GM19025 (cell line): ENCODE results near the gene FRMPD4.

ENCODE experiments used
- ATAC-seq: cut with Tn5 transposase; IDR thresholded peaks from one replicate; pipeline ENCODE4 v1.9.1; 2021; ENCODE audit warnings: mild to moderate bottlenecking, low read depth, moderate library complexity; ENCODE audit not compliant: unreplicated experiment

Gene FRMPD4

DNA sequence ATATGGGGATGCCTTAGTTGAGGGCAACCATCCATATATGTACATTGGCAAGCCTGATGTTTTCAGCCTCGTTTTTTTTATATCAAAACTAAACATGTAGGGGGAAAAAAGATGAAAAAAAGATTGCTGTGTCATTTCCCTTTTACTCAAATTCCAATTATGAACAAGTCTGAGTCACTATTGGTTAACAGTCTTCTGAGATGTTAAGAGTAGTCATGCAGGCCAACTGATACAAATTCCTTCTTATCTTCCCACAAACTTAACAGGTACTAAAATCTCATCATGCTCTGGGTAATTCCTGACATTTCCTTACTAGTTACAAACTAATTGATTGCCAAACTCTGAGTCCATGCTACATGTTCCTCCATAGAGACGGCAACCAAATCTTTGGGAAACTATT lies 222.1 kb downstream of the FRMPD4 start:
- ATAC-seq, result no peak

DNA sequence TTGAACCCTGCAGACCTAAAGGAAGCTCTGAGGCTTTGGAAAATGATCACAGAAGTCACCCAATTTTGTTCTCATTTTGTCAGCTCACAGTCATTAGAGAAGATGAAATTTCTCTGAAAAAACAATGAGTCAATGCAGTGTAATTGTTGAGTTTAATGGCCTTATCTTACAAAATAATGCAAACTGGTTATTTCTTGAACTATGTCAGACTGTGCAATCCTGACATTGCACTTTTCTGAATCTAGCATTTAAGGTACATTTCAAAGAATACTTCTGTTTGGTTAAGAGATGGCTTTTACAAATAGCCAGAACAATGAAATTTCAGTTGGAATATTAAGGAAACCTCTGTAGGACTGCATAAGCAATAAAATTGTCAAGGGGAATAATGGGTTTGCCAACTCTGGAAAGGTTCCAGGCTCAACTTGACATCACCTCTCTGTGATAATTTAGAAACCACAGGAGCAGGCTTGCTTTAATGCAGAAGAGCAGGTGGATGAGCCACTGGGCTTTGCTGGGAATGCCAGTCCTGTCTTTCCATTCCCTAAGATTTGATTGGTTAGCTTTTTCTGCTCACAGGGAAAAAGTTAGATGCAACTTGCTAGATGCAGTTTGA lies 222.8 kb downstream of the FRMPD4 start:
- ATAC-seq, result no peak

DNA sequence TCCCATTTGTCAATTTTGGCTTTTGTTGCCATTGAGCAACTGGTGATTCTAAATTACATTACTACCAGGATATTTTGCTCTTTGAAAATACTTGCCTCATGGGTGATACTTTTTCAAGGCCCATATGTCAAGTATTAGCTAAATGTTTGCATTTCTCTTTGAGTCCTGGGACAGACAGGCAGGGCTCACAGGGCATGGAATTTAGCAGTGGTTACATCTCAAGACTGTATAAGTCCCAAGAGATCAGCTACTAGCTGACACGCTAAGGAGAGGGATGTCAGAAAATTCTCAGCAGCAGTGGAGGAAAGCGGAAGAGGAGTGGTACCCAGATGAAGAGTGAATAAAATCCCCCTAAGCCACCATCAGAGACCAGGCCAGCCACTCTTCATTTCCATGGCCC lies 224.9 kb downstream of the FRMPD4 start:
- no peak for ATAC-seq

DNA sequence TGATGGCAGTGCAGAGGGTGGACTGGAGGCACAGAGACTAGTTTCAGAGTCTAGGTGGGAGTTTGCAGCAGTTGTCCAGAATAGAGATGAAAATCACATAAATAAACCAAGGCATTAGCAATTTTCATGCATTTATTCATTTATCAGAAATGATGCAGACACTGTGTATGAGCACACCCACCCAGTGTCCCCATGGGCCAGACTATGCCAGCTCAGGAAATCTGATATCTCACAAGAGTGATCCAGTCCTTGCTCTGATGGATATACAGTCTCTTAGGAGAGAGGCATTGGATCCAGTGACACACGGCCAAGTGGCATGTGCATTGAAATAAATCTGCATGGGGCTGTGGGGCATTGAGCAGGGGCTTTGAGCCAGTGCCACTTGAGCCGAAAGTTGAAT lies 228.2 kb downstream of the FRMPD4 start:
- no peak for ATAC-seq

DNA sequence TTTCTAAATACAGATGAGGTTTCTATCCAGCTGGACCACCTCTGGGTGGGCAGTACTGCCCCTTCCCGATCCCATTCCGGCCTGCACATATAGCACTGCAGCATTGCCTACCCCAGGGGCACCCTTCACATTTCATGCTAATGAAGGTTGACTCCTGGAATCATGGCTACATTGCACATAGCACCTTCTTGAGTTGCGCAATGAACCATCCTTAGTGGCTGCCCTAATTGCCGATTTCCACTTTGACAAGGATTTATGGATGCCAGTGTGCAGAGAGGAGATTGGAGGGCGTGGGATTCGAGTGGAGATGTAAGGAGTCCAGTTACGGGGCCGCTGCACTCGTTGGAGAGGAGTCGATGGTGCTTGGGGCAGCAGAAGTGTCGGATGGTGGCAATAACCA lies 229.0 kb downstream of the FRMPD4 start:
- no peak for ATAC-seq

DNA sequence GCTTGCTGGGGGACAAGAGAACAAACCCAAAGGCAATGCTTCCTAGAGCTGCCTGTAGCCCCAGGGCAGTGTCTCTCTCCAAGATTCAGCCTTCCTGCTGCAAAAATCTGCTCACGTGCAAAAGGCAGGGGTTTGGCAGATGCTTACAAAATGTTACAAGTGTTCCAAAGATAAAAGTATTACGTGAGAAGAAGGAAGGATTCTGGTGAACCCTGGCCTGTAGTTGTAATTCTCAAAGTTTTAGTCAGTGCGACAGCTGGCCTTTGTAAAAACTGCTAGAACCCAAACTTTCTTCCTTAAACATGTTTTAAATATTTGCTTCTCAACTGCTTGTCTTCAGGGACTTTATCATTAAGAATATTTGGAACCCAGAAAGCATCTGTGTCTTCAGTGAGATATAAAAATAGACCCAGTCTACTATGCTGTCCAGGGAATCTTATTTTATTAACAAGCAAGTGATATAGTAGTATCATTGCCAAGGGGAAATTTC lies 232.3 kb downstream of the FRMPD4 start:
- no peak for ATAC-seq

DNA sequence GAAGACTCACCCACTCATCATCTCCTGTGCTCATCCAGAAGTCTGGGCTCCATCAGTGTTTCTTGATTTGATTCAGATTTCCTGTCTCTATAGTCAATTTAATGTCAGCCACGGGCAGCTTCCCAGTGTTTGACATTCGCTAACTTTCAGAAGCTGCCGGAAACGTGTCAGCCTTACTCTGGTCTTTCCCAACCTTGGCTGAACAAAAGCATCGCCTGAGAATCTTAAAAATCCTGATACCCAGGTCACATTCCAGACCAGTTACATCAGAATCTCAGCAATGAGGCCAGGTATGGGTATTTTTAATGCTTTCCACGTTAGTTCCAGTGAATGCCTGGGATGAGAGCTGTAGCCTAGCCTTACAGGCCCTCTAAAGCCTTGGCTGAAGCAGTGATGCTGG lies 233.8 kb downstream of the FRMPD4 start:
- ATAC-seq, result no peak

DNA sequence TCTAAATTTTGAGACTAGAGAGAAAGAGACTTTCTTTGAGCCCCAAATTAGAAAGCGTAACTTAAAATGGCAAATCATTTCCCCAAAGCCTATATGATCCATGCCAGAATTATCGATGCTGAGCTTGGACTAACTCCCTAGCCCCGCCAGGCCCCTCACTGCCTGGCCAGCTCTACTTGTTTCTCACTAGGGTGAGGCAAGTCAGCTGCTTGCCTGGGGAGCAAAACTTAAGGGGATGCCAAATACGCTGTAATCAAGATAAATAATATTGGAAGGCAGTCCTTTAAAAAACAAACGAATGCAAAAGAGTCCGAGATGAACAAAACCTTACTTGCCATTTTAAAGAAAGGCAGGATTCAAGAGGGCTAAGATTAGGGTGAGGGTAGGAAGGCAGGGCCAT lies 236.0 kb downstream of the FRMPD4 start:
- no peak for ATAC-seq

DNA sequence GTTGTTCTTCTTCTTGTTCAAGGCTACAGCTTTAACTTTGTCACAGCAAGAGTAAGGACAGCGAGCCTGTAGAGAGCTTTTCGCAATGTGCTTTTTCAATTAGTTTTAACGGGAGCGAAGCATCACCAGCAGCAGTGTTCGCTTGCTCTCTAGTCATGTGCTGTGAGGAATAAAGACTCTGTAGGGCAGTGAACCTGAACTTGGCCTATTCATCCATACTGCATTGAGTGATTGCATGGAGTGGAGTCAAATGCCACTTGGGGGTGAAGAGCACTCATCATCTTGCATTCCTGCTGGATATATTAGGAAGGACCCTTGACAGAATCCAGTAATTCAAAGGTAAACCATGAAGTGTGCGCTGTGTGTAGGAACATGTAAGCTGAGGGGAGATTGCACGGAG lies 240.0 kb downstream of the FRMPD4 start:
- ATAC-seq, result no peak

- no peak for ATAC-seq
Measured at GRCh38 chrX:12378706-12379105, 240.4 kb downstream of the FRMPD4 start.

DNA sequence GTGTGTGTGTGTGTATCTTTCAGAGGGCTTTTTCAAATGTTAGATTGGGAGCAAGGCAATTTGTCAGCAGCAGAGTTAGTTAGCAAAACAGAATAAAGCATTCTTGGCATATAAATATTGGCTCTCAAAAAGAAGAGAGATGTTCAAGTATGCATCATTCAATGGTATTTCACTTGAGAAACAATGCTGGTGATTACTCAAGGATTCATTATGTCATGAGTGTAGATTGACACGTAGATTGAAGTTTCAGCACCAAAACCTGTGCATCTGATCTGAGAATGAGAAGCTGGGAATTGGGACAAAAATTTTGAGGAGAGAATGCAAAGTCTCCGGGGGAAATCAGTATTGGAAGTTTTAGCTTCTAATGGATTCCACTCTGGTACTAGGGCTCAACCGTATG lies 241.4 kb downstream of the FRMPD4 start:
- ATAC-seq, result no peak

DNA sequence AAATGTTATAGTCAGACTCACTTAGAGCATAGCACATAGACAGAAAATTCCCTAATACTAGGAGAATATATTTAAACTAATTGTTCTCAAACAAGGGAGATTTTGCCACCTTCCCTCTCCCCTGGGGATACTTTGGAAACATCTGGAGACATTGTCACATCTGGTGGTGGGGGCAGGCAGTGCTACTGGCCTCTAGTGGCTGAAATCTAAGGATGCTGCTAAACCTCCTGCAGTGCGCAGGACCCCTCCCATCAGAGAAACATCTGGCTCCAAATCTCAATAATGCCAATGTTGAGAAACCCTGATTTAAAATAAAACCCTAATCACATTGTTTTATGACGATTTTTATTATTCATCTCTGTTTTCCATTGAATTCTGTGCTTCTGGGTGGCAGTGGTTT lies 244.9 kb downstream of the FRMPD4 start:
- no peak for ATAC-seq

DNA sequence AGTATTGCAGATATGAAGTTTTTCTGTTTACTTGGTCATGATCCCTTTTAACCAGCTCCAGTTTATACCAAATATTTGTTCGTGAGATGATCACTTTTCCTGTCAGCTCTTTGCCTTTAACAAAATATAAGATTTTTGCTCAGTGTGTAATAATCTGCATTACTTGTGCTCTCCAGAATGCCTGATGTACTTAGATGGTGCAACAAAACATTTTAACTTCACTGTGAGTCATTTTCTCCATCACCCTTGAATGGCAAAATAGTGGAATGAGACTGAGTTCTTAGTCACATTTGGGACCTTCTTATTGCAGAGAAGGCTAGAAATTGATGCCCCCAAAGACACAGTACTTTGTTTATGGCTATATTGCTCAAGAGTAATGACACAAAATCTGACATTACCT lies 252.0 kb downstream of the FRMPD4 start:
- ATAC-seq, result no peak

GRCh38 chrX:12396584-12396983 lies 258.3 kb downstream of the FRMPD4 start:
- ATAC-seq, result no peak

DNA sequence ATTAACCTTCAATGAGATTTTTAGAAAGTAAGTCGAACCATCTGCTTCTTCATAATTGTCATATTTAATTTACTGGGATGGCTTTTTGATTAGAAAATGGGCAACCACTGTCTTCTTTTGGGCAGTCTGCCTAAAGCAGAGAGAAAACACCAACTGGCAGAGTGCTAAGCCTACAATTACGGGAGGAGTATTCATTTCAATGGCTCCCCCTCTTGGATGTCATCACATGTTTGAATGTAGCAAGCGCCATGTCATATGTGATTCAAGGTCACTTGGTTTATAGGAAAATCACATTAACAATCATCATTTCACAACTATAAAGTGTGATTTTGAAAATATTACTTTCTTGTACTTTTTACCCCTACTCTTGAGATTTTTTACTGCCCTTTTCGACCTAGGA lies 261.9 kb downstream of the FRMPD4 start:
- no peak for ATAC-seq

DNA sequence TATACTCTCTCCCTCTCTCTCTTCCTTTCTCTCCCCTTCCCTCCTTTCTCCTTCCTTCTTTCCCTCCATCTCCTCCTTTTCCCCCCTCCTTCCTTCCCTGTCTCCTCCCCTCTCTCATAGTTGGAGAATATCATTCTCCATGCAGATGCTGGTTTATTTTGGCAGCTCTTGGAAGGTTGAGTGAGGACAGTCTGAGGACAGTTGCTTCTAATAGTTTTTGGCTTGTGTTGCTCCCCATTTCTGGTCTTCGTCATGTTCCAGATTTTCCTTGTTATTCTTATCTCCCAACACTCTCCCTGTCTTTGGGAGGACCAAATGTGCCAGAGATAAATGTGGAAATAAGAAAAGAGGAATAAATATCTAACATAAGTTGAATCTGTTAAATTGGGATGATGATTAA lies 263.0 kb downstream of the FRMPD4 start:
- no peak for ATAC-seq

DNA sequence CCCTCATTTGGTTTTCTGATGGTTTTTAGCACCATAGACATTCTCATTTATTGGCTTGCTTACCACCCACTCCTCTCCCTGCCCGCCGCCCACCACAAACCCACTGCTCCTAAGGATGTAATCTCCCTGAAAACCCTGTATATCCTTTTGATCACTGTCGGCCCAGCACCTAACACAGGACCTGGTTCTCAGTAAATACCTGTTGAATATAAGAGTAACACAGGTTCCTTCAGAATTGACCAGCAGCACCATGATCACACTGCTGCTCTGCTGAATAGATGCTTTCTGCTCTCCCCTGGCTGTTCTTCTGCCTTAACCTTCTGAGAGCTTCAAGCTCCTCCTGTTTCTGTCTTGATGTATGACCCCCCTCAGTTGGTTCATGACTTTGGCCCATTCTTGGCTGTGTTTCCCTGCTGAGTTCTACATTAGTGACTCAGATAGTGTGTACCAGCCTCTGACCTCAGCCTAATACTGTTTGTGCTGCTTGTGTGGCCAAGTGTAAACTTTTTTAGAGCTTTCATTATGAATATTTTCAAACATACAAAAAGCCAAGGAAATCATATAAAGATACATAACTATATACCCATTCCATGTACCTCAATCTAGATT lies 265.3 kb downstream of the FRMPD4 start:
- no peak for ATAC-seq

DNA sequence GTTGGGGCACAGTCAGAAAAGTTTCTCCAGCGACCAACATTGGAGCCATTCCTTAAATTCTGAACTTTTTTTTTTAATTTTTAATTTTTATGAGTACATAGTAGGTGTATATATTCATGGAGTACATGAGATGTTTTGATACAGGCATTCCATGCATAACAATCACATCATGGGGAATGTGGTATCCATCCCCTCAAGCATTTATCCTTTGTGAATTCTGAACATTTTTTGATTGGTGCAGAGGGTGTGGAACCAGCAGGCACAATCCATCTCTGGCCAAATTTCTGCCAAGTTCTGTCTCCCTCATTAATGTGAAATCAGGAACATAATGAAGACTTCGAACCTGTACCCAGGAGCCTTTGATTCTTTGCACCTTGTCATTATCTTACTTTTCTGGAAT lies 267.0 kb downstream of the FRMPD4 start:
- no peak for ATAC-seq

- ATAC-seq, result no peak
Measured at GRCh38 chrX:12410523-12410922, 272.2 kb downstream of the FRMPD4 start.

DNA sequence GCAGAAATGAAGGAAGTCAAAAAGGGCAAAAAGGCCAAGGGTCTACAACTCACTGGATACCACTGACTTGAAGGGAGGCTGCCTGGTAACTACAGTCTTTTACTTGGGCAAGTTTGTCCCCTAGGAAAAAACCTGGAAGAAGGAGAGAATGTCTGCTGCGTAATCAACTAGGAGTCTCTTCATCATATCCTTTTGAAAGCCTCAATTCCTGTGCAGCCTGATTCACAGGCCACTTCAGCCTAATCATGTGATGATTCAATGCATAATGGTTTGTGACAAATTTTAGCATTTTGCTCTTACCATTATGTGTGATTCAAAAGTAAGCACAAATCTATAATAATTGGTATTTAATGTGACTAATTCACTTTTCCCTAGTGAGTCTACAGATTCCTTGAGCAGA lies 273.6 kb downstream of the FRMPD4 start:
- ATAC-seq, result no peak

- ATAC-seq, result no peak
Measured at GRCh38 chrX:12412561-12412960, 274.3 kb downstream of the FRMPD4 start.

DNA sequence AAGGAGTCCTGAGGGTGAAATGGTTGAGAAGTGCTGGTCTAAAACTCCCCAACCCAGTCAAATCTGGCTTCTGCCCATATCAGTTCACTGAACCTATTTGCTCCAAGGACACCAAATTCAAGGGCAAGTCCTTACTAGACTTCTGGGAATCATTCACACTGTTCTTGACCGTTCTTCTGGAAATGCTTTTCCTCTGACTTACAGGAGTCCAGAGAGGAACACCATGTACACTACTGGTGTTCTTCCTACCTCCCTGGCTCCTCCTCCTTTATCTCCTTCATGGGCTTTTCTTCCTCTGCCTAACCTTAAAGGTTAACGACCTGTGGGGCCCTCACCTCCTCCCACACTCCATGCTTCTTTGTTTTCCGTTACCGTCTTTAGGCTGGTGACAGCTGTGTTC lies 281.3 kb downstream of the FRMPD4 start:
- no peak for ATAC-seq

- ATAC-seq, result no peak
Measured at GRCh38 chrX:12421918-12422317, 283.6 kb downstream of the FRMPD4 start.
